GM18505 (cell line): ENCODE results near the gene DNAH10.
"Not testable (repeated sequence)": the region's sequence is repeated elsewhere in the genome, so short reads cannot be mapped to it uniquely, and the experiment has no call there.

Source experiments
- ATAC-seq: cut with Tn5 transposase; IDR thresholded peaks from one replicate; pipeline ENCODE4 v1.9.1; 2021; ENCODE audit not compliant: unreplicated experiment
- POLR2A ChIP-seq: IDR thresholded peaks from 4 replicates; pipeline ENCODE4 v1.6.1; 2011; ENCODE audit warnings: borderline replicate concordance; ENCODE audit not compliant: insufficient read depth, insufficient read length; ENCODE audit errors: extremely low read depth

DNAH10 gene

DNA sequence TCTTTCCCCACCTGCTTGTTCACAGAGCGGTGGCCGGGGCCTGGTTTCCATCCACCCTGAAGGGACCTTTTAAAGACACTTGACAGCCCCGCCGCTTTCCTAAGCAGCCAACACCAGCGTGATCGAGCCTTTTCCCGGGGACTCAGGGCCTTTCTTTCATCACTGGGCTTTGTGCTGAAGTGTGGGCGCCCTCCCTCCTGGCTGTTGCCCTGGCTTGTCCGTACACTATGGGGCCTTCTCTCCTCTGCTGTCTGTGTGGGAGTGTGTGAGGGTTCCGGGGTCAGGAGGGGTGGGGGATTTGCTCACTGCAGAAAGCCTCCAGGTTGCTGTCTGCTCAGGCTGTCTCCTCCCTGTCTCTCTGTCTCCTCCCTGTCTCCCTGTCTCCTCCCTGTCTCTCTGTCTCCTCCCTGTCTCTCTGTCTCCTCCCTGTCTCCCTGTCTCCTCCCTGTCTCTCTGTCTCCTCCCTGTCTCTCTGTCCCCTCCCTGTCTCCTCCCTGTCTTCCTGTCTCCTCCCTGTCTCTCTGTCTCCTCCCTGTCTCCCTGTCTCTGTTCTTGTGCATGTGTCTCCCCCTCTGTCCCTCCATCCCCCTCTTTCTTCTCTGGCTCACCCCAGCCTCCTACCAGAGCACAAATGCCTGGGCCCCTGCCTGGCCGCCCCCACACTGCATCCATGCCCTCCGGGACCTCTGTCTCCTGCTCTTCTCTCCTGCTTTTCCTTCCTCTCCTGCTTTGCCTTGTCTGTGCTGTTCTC is 145.8 kb downstream of the DNAH10 start:
- no peak for ATAC-seq
- no peak for TF ChIP-seq POLR2A

DNA sequence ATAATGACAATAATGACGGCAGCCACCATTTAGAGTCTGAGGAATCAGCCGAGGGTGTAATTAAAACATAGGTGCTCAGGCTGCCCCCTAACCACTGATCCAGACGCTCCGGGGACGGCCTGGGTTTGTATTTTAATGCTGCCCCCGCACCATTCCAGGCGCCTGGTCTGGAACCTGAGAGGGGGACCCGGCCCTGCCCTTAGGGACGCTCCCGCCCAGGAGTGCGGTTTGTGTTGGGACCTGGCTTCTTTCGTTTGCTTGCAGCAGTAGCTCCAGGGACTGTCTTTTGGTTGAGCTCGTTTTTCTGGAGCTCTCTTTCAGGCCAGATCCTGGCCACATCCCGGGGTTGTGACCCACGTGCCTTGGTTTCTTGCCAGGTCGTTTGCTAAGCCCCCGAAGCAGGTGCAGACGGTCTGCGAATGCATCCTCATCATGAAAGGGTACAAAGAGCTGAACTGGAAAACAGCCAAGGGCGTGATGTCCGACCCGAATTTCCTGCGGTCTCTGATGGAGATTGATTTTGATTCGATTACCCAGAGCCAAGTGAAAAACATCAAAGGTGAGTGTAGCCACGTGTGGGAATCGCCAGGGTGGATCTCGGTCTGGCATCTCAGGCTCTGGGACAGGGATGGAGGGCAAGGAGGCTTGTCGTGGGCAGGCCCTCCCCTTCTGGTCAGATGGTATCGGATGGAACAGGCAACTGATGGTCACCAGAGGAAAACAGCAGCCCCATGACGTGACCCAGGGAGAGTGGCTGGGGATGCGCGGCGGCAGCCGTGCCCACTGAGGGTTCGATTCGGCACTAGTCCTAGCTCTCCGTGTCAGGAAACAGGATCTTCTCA is 147.0 kb downstream of the DNAH10 start:
- no peak for ATAC-seq
- TF ChIP-seq POLR2A: no peak

DNA sequence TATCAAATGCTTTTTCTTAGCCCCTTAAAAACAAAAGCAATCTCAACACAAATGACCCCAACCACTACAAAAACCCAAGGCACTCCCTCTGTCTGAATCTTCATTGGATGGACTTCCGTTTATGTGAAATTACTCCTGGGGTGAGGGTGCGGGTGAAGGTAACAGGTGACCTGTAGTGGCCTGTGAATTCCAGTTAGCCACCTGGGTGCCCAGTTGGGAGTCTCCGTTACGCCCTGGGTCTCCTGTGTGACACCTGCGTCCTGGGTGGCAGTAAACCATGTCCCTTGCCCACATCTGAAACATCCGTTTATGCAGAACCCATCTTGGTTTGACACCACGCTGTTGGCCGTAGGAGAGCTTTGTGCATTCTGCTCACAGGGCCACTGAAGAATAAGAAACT is 148.0 kb downstream of the DNAH10 start:
- ATAC-seq: no peak
- TF ChIP-seq POLR2A: no peak

DNA sequence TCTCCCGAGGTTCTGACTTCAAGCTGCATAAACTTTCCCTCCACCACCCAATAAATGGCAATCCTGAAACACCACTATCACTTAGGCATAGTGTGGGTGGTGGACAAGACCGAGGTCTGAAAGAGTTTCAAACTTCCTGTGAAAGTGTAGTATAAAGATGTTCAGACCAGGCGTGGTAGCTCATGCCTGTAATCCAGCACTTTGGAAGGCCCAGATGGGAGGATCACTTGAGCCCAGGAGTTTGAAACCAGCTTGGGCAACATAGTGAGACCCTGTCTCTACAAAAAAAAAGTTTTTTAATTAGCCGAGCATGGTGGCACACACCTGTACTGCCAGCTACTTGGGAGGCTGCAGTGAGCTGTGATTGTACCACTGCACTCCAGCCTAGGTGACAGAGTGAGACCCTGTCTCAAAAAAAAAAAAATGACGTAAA is 148.7 kb downstream of the DNAH10 start:
- no peak for TF ChIP-seq POLR2A

DNA sequence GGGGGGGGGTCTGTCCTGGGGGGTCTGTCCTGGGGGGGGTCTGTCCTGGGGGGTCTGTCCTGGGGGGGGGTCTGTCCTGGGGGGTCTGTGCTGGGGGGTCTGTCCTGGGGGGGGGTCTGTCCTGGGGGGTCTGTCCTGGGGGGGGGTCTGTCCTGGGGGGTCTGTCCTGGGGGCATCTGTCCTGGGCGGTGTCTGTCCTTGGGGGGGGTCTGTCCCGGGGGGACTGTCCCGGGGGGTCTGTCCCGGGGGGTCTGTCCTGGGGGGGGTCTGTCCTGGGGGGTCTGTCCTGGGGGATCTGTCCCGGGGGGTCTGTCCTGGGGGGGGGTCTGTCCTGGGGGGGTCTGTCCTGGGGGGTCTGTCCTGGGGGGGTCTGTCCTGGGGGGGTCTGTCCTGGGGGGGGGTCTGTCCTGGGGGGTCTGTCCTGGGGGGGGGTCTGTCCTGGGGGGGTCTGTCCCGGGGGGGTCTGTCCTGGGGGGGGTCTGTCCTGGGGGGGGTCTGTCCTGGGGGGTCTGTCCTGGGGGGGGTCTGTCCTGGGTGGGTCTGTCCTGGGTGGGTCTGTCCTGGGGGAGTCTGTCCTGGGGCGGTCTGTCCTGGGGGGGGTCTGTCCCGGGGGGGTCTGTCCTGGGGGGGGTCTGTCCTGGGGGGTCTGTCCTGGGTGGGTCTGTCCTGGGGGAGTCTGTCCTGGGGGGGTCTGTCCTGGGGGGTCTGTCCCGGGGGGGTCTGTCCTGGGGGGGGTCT is 149.7 kb downstream of the DNAH10 start:
- not testable (repeated sequence) for ATAC-seq

More for the DNA sequence above, 148.7 kb downstream of the DNAH10 start:
- ATAC-seq: no peak

DNA sequence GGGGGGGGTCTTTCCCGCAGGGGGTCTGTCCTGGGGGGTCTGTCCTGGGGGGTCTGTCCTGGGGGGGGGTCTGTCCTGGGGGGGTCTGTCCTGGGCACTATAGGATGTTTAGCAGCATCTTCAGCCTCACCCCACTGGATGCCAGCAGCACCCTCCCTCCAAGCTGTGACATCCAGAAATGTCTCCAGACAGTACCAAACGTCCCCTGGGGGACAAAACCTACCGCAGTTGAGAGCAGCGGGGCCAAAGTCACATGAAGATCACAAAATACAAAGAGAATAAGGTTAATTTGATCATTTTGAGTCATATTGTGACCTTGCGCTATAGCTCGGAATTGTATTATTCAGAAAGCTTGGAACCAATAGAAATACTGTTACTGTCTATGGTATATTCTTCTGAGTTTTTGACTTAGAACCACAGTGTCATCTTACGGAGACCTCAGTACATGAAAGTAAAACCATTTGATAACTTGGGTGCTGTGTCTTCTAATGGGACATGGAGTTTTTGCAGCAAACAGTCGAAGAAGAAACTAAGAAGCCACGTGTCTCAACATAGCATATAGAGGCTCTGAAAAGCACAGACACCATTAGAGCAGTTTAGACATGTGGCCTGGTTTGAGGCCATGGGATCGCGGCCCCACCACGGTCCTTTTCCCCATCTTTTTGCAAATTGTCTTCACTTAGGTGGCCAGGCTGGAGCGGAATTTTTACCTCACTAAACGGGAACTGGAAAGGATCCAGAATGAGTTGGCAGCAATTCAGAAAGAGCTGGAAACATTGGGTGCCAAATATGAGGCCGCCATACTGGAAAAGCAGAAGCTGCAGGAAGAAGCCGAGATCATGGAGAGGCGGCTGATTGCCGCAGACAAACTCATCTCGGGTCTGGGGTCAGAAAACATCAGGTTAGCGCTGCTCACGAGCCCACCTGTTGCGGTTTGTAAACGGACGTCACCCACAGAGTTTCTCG is 150.6 kb downstream of the DNAH10 start:
- TF ChIP-seq POLR2A: no peak

DNA sequence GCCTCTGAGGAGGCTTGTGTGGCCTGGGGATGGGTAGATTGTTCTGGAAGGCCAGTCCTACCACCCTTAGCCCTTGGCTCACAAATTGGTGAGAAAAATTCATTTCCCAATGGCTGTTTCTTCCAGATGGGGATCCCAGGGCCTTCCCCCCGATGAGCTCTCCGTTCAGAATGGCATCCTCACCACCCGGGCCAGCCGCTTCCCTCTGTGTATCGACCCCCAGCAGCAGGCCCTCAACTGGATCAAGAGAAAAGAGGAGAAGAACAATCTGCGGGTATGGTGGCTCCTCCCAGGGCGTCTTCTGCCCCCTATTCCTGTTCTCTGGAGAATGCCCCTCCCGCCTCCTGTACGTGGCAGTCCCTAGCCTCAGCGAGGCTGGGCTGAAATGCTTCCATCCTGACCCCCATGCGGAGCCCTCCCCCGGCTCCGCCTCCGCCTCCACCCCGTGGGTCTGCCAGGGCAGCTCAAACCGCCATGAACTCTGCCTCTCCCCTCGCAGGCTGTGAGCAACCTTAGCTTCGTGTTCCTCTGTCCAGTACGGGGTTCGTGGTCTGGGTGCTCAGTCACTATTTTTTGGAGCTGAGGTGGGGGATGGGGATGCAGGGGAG is 152.7 kb downstream of the DNAH10 start:
- ATAC-seq: no peak
- TF ChIP-seq POLR2A: no peak

More for the DNA sequence above, 150.6 kb downstream of the DNAH10 start:
- no peak for ATAC-seq

DNA sequence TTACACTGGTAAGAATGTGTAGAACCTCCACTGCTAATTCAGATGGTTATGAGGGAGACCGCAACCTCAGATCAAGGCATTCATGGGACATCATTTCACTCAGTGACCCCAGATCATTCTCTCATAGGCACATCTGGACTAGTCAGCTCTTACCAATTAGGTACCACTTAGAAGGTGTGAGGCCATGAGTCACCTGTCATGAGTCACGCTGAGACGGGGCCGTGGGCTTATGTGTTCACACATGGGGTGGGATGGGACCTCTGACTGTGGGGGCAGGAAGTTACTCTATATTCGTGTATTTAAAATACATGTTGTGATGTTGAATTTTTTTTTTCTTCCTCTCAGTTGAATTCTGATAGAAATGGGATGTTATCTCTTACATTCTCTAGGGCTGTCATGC is 154.6 kb downstream of the DNAH10 start:
- no peak for TF ChIP-seq POLR2A
- ATAC-seq: no peak

DNA sequence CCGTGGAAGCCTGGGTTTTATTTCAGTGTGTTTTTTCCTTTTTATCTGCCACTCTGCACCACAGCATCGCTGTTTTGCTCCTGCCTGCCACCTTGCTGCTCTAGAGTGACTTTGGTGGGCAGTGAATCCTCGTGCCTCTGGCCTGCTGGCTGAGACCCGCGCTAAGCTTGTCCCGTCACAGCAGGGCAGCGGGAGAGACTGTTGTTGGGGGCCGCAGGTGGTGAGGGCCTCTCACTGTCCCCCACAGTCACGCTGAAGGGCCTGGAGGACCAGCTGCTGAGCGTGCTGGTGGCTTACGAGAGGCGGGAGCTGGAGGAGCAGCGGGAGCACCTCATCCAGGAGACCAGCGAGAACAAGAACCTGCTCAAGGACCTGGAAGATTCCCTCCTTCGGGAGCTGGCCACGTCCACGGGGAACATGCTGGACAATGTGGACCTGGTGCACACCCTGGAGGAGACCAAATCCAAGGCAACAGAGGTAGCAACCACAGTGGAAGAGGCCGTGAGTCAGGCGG is 155.3 kb downstream of the DNAH10 start:
- TF ChIP-seq POLR2A: no peak
- no peak for ATAC-seq

DNA sequence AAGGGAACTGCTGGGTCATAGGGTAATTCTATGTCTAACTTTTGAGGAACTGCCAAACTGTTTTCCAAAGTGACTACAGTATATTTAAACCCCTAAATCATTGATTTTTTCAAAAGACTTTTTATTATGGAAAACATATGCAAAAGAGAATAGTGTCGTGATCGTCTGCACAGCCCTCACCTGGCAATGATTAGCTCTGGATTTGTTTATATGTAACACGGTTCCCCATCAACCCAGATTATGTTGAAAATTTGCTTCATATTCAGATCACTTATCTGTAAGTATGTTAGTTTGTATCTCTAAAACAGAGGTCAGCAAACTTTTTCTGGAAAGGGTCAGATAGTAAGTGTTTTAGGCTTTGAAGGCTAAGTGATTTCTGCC is 157.9 kb downstream of the DNAH10 start:
- ATAC-seq: no peak
- TF ChIP-seq POLR2A: no peak

DNA sequence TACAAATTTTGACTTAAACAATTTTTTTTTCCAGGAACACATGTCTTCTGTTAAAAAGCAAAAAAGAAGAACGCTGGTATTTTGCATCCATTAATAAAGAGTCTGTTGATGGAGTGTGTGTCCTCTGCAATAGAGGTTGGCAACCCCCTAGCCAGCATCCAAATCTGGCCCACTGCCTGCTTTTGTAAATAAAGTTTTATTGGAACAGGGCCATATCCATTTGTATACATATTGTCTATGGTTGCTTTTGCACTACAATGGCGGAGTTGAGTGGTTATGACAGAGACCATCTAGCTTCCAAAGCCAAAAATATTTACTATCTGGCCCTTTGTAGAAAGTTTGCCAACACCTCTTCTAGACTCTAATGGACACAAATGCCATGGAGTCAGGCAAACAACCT is 160.9 kb downstream of the DNAH10 start:
- TF ChIP-seq POLR2A: no peak
- ATAC-seq: no peak

DNA sequence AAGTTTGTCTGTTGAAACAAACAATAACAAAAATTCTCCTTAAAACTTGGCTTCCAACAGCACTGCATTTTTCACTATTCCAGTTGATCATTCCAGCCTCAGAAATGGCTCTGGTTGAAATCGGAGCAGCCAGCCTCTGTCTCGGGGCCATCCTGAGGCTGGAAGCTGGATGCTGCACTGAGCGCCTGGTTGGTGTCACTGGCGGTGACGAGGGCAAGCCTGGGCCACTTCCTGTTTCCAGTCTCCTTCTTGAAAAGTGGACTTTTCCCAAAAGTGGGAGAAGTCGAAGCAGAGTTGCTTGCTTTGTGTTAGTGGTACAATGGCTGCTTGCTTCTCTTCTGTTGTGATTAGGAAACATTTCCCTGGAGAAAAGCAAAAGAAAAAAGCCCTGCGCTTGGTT is 161.8 kb downstream of the DNAH10 start:
- no peak for TF ChIP-seq POLR2A
- ATAC-seq: no peak
